Endodermal cell (in vitro differentiated cells): ENCODE measurements around the gene LMX1A. TPM values are rescaled to one million over a fixed set of nuclear protein-coding genes. Genes with fewer than 3 reads are reported as not detected.

Experiments used
- DNase-seq: peaks from one replicate; pipeline ENCODE4 v3.0.0-alpha.2; 2017
- H3K27ac ChIP-seq: 2 replicates; pipeline ENCODE4 v1.5.1; 2013; ENCODE audit warnings: mild to moderate bottlenecking, low read depth, low read length, moderate library complexity
- H3K27me3 ChIP-seq: 2 replicates; pipeline ENCODE4 v1.6.1; 2013; ENCODE audit warnings: mild to moderate bottlenecking, low read length, moderate library complexity; ENCODE audit not compliant: insufficient read depth, control insufficient read depth, poor library complexity, severe bottlenecking
- H3K36me3 ChIP-seq: 2 replicates; pipeline ENCODE4 v1.7.0; 2013; ENCODE audit warnings: mild to moderate bottlenecking, low read length, moderate library complexity; ENCODE audit not compliant: control insufficient read depth, insufficient read depth
- H3K4me1 ChIP-seq: one replicate; pipeline ENCODE4 v1.7.0; 2013; ENCODE audit warnings: low read length; ENCODE audit not compliant: control insufficient read depth, insufficient read depth
- H3K4me3 ChIP-seq: 2 replicates; pipeline ENCODE4 v1.5.1; 2013; ENCODE audit warnings: mild to moderate bottlenecking, low read length, moderate library complexity
- H3K9ac ChIP-seq: 2 replicates; pipeline ENCODE4 v1.6.1; 2013; ENCODE audit warnings: mild to moderate bottlenecking, low read length, moderate library complexity; ENCODE audit not compliant: poor library complexity, severe bottlenecking; ENCODE audit errors: extremely low read depth
- H3K9me3 ChIP-seq: 2 replicates; pipeline ENCODE4 v1.6.1; 2013; ENCODE audit warnings: mild to moderate bottlenecking, low read length, moderate library complexity; ENCODE audit not compliant: control insufficient read depth
- H3K27ac Mint-ChIP-seq: 2 replicates; pipeline ENCODE4 v1.8.0; 2020; ENCODE audit warnings: mixed read lengths
- H3K27me3 Mint-ChIP-seq: 2 replicates; pipeline ENCODE4 v1.8.0; 2021; ENCODE audit warnings: mild to moderate bottlenecking, mixed read lengths; ENCODE audit not compliant: insufficient read depth
- H3K36me3 Mint-ChIP-seq: 2 replicates; pipeline ENCODE4 v1.8.0; 2020; ENCODE audit warnings: low read depth, mixed read lengths
- H3K4me1 Mint-ChIP-seq: 2 replicates; pipeline ENCODE4 v1.8.0; 2020; ENCODE audit warnings: mixed read lengths
- H3K4me3 Mint-ChIP-seq: 2 replicates; pipeline ENCODE4 v1.8.0; 2020; ENCODE audit warnings: mild to moderate bottlenecking, moderate library complexity, mixed read lengths
- H3K9me3 Mint-ChIP-seq: 2 replicates; pipeline ENCODE4 v1.8.0; 2020; ENCODE audit warnings: mild to moderate bottlenecking, mixed read lengths
- CTCF ChIP-seq: fragments of 200-600 bp; sonication (generic); conservative IDR thresholded peaks from 2 replicates; pipeline ENCODE4 v1.5.0; 2021; ENCODE audit warnings: antibody characterized with exemption, mild to moderate bottlenecking
- WGBS, 2 experiments: methylation state at CpG; one replicate each; pipeline versions ENCODE4 v1.1.5 to v1.1.7; 2013; ENCODE audit warnings: missing lambda C conversion rate in 2 of 2, mixed read lengths in 1 of 2; ENCODE audit not compliant: insufficient coverage in 1 of 2, insufficient read length in 1 of 2; 5-methylcytosine and 5-hydroxymethylcytosine counted together
- total RNA-seq, 2 donors: library from RNA; stranded (reverse); fragmentation: NEBNext Ultra II Directional in 1 of 2; extraction: Animal tissue kit (Norgen Biotek cat#: 25700) in 1 of 2; gene quantifications; 2 replicates in 1 of 2; 3 replicates in 1 of 2; pipeline ENCODE4 v1.2.1, GENCODE V29; 2021

Gene LMX1A
- total RNA-seq, 2 donors from 2014 or later: 0.13 to 1.6 TPM

DNA sequence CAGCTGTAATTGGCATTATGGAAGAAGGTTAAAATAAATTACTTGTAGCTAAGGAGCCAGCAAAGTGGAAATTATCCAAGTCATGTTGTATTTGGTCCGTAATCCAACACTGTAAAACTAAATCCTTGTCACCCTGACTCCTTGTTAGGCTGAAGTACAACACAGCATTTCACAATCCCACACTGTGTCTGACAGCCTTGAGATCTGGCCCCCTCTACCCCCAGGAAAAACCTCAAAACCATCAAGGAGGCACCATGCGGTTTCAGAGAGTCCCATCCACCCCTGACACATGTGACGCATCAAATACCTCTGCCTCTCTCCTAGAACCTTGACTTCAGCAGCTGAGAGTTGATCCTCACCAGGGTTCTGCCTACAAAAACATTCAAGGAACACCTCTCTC lies 41.0 kb downstream of the LMX1A start:
- H3K4me1 Mint-ChIP-seq: peaks cover 19% of the 10 kb centered on the region
- DNase-seq: no peak
- peaks cover 23% of the 10 kb centered on the region for H3K27me3 ChIP-seq
- peaks cover 10% of the 10 kb centered on the region for H3K9me3 ChIP-seq
- no peak overlapping the region for H3K27ac Mint-ChIP-seq
- H3K4me1 ChIP-seq: peaks cover 7% of the 10 kb centered on the region
- no peak overlapping the region for H3K27ac ChIP-seq
- no peak overlapping the region for H3K9ac ChIP-seq
- H3K4me3 ChIP-seq: no peak overlapping the region
- H3K36me3 Mint-ChIP-seq: peaks cover 4% of the 10 kb centered on the region
- peaks cover 36% of the 10 kb centered on the region for H3K27me3 Mint-ChIP-seq
- H3K9me3 Mint-ChIP-seq: peaks cover 6% of the 10 kb centered on the region
- H3K4me3 Mint-ChIP-seq: no peak overlapping the region
- WGBS, 2 experiments: 92 to 96% methylated on average over 3 of the region's 3 CpGs
- no peaks in the 10 kb centered on the region for H3K36me3 ChIP-seq
- no peak for TF ChIP-seq CTCF

DNA sequence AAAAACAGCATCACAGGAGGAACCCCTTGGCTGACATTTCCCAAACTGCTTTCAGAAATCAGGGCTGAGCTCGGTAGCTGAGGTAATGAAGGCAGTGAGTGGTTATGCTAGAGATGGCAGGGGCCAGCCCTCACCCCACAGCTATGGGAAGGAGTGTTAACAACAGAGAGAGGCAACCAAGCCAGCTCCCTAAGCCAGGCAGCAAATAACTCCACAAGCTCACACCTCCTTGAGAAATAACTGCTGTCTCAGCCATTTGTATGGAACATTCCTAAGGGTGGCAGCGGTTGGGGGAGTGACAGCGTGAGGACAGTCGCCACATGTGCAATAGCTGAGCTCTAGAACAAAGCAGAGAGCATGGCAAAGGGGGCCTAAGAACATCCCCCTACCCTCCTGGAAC lies 42.6 kb downstream of the LMX1A start:
- H3K4me1 Mint-ChIP-seq: peaks cover 19% of the 10 kb centered on the region
- no peak for DNase-seq

GRCh38 chr1:165312591-165312990 lies 43.9 kb downstream of the LMX1A start:
- DNase-seq: no peak
- no peak for TF ChIP-seq CTCF
- Histone ChIP-seq H3K4me1 (no peaks in the 10 kb centered on the region), H3K9ac (no peak overlapping the region), H3K9me3 (peaks cover 10% of the 10 kb centered on the region), H3K27me3 (peaks cover 23% of the 10 kb centered on the region), H3K27ac (no peak overlapping the region), H3K36me3 (no peaks in the 10 kb centered on the region), H3K4me3 (no peak overlapping the region)
- Mint-ChIP-seq H3K27me3 (peaks cover 50% of the 10 kb centered on the region), H3K36me3 (peaks cover 4% of the 10 kb centered on the region), H3K4me3 (no peak overlapping the region), H3K9me3 (peaks cover 6% of the 10 kb centered on the region), H3K27ac (no peak overlapping the region), H3K4me1 (peaks cover 10% of the 10 kb centered on the region)
- WGBS, 2 experiments: 86% methylated on average over 2 of the region's 2 CpGs; no CpG with 5 or more reads in 1 of the 2 experiments

More for the DNA sequence above, 42.6 kb downstream of the LMX1A start:
- H3K36me3 Mint-ChIP-seq: peaks cover 4% of the 10 kb centered on the region
- Histone ChIP-seq H3K4me3 (no peak overlapping the region), H3K9me3 (peaks cover 10% of the 10 kb centered on the region), H3K4me1 (peaks cover 4% of the 10 kb centered on the region), H3K27me3 (peaks cover 23% of the 10 kb centered on the region), H3K27ac (no peak overlapping the region), H3K9ac (no peak overlapping the region), H3K36me3 (no peaks in the 10 kb centered on the region)
- H3K9me3 Mint-ChIP-seq: peaks cover 6% of the 10 kb centered on the region
- TF ChIP-seq CTCF: no peak
- no peak overlapping the region for H3K27ac Mint-ChIP-seq
- no peak overlapping the region for H3K4me3 Mint-ChIP-seq
- WGBS, 2 experiments: 79 to 94% methylated on average over 2 to 4 of the region's 4 CpGs
- H3K27me3 Mint-ChIP-seq: peaks cover 46% of the 10 kb centered on the region
